Ishikawa (cell line): ENCODE results near the gene GDF15.

Source experiments
- CEBPB ChIP-seq: IDR thresholded peaks from 2 replicates; pipeline ENCODE4 v1.6.1; 2012
- CREB1 ChIP-seq: IDR thresholded peaks from 2 replicates; pipeline ENCODE4 v1.6.1; 2012; ENCODE audit warnings: low read depth
- EGR1 ChIP-seq: IDR thresholded peaks from 2 replicates; pipeline ENCODE4 v1.6.1; 2012
- EP300 ChIP-seq: IDR thresholded peaks from 2 replicates; pipeline ENCODE4 v1.6.1; 2012; ENCODE audit warnings: borderline replicate concordance
- FOXM1 ChIP-seq: IDR thresholded peaks from 2 replicates; pipeline ENCODE4 v1.6.1; 2012; ENCODE audit warnings: low read depth, borderline replicate concordance
- NFIC ChIP-seq: IDR thresholded peaks from 2 replicates; pipeline ENCODE4 v1.6.1; 2012
- RAD21 ChIP-seq: IDR thresholded peaks from 2 replicates; pipeline ENCODE4 v1.6.1; 2012; ENCODE audit warnings: low read depth
- TAF1 ChIP-seq: IDR thresholded peaks from 2 replicates; pipeline ENCODE4 v1.6.1; 2012; ENCODE audit warnings: low read depth, mild to moderate bottlenecking
- TCF12 ChIP-seq: IDR thresholded peaks from 2 replicates; pipeline ENCODE4 v1.6.1; 2012; ENCODE audit warnings: low read depth
- TEAD4 ChIP-seq: IDR thresholded peaks from 2 replicates; pipeline ENCODE4 v1.6.1; 2012
- YY1 ChIP-seq: IDR thresholded peaks from 2 replicates; pipeline ENCODE4 v1.6.1; 2012; ENCODE audit warnings: low read depth
- ZBTB7A ChIP-seq: IDR thresholded peaks from 2 replicates; pipeline ENCODE4 v1.6.1; 2012; ENCODE audit warnings: low read depth
- TF ChIP-seq, protein P1 (sequence below): IDR thresholded peaks from 2 replicates; pipeline ENCODE4 v1.6.1; 2012
- TF ChIP-seq, protein P2 (sequence below): IDR thresholded peaks from 2 replicates; pipeline ENCODE4 v1.6.1; 2012
- TF ChIP-seq, protein P3 (sequence below): IDR thresholded peaks from 2 replicates; pipeline ENCODE4 v1.6.1; 2012; ENCODE audit warnings: low read depth, mild to moderate bottlenecking

Gene GDF15

DNA sequence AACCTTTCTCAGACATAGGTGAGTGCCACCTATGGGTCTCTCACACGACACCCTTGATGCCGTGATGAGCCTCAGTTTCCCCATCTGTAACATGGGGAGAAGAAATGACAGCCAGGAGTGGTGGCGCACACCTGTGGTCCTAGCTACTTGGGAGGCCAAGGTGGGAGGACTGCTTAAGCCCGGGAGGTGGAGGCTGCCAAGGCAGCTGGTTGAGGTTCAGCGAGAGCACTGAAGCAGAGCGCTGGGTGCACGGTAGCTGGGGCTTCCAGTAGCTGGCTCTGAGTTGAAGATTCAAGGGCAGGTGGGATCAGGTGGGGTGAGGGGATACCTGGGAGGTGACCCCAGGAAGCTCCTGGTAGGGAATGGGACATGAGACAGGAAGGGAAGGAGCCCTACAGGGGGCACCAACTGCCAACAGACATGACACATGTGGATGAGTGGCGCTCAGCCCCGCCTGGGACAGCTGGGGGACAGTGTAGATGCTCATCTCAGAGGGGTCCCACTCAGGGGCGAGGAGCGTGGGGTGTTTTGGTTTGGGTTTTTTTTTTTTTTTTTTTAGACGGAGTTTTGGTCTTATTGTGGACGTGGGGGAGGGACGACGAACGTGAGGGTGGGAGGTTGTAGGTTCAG lies 26.8 kb downstream of the GDF15 start:
- TF ChIP-seq NFIC = no peak

DNA sequence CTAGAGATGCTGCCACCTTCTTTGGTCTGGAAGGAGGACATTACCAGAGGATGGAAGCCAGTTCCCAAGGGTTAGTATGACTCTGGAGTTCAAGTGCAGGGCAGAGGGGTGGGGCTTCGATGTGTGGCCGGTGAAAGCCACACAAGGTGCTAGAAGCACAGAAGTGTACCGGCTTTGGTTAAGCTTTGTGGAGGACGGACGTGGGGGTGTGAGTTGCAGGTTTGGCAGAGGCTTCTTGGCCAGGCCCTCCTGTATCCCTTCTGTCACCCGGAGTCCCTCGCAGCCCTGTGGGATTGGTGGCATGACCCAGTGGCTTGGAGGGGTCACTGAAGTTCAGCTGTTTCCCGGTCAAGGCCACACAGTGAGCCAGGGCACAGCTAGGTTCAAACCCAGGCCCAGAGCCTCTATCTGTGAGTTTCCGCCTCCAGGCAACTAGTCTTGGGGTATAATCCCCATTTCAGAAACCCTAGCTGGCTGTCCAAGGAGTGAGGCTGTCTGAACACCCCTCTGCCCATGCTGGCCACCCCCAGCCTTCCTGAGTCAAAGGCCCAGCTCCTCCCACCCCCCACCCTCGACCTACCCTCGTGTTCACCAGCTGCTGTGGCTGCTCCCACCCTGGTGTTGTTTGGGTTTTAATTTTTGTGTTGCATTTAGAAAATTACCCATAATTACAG lies 28.7 kb downstream of the GDF15 start:
- TF ChIP-seq, protein P1, sequence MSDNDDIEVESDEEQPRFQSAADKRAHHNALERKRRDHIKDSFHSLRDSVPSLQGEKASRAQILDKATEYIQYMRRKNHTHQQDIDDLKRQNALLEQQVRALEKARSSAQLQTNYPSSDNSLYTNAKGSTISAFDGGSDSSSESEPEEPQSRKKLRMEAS = no peak
- TF ChIP-seq EP300 (no peak), EGR1 (no peak), FOXM1 (no peak)
- TF ChIP-seq, protein P2, sequence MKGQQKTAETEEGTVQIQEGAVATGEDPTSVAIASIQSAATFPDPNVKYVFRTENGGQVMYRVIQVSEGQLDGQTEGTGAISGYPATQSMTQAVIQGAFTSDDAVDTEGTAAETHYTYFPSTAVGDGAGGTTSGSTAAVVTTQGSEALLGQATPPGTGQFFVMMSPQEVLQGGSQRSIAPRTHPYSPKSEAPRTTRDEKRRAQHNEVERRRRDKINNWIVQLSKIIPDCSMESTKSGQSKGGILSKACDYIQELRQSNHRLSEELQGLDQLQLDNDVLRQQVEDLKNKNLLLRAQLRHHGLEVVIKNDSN = no peak

DNA sequence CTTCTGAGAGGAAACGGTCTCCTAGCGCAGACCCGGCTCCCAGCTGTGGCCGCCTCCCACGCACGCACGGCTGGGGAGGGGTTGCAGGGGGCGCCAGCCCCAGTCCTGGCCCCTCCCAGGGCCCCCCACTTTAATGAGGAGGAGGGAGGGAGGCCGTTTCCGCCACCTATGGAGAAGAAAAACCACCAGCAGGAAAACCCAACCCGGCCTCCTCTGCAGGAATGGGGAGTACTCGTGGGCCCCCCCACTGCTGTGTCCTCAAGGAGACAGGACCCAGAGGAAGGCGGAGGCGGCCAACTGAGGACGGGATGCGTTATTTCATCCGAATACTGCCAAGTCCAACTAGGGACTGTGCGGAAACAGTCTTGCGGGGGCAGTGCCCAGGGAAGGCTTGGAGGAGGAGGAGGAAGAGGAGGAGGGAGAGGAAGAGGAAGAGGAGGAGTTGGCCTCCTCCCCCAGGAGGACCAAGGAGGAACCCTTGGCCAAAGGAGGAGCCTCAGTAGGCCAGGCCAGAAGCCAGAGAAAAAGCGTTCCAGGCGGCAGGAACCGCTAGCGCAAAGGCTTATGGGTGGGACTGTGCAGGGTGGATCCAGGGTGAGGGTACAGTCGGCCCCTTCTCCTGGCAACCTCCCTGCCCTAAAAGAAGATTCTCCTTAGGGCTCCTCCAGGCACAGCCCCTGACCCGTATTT lies 29.4 kb downstream of the GDF15 start:
- TF ChIP-seq YY1 (no peak), ZBTB7A (no peak), EGR1 (no peak), TEAD4 (no peak), NFIC (no peak), CEBPB (no peak), TAF1 (no peak), CREB1 (no peak), RAD21 (no peak), FOXM1 (no peak), EP300 (no peak), TCF12 (no peak)
- TF ChIP-seq, protein P2 = no peak
- TF ChIP-seq, protein P1 = no peak
- TF ChIP-seq, protein P3, sequence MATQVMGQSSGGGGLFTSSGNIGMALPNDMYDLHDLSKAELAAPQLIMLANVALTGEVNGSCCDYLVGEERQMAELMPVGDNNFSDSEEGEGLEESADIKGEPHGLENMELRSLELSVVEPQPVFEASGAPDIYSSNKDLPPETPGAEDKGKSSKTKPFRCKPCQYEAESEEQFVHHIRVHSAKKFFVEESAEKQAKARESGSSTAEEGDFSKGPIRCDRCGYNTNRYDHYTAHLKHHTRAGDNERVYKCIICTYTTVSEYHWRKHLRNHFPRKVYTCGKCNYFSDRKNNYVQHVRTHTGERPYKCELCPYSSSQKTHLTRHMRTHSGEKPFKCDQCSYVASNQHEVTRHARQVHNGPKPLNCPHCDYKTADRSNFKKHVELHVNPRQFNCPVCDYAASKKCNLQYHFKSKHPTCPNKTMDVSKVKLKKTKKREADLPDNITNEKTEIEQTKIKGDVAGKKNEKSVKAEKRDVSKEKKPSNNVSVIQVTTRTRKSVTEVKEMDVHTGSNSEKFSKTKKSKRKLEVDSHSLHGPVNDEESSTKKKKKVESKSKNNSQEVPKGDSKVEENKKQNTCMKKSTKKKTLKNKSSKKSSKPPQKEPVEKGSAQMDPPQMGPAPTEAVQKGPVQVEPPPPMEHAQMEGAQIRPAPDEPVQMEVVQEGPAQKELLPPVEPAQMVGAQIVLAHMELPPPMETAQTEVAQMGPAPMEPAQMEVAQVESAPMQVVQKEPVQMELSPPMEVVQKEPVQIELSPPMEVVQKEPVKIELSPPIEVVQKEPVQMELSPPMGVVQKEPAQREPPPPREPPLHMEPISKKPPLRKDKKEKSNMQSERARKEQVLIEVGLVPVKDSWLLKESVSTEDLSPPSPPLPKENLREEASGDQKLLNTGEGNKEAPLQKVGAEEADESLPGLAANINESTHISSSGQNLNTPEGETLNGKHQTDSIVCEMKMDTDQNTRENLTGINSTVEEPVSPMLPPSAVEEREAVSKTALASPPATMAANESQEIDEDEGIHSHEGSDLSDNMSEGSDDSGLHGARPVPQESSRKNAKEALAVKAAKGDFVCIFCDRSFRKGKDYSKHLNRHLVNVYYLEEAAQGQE = no peak

DNA sequence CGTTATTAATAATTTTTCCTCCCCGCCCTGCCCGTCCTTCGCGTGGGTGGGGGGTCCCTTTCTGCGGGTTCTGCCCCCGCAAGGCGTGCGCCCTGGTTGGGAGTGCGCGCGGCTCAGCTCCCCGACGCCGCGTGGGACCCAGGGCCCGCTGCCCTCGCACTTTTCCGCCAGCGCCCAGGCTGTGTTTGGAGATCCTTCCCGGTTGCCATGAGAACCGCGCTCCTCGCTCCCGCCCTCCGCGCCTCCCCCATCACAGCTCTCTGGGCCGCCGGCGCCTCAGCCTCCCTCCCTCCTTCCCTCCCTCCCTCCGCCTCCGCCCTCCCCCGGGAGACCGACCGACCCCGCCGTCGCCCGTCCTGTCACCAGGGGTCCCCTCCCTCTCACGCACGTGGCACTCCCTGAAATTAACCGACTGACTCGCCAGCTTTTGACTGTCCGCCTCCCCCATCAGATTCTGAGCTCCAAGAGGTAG lies 30.9 kb downstream of the GDF15 start:
- TF ChIP-seq TAF1 = no peak
- peak; percentile 51 for TF ChIP-seq EGR1
- TF ChIP-seq, protein P1 = peak; percentile 93
- TF ChIP-seq CEBPB = no peak

DNA sequence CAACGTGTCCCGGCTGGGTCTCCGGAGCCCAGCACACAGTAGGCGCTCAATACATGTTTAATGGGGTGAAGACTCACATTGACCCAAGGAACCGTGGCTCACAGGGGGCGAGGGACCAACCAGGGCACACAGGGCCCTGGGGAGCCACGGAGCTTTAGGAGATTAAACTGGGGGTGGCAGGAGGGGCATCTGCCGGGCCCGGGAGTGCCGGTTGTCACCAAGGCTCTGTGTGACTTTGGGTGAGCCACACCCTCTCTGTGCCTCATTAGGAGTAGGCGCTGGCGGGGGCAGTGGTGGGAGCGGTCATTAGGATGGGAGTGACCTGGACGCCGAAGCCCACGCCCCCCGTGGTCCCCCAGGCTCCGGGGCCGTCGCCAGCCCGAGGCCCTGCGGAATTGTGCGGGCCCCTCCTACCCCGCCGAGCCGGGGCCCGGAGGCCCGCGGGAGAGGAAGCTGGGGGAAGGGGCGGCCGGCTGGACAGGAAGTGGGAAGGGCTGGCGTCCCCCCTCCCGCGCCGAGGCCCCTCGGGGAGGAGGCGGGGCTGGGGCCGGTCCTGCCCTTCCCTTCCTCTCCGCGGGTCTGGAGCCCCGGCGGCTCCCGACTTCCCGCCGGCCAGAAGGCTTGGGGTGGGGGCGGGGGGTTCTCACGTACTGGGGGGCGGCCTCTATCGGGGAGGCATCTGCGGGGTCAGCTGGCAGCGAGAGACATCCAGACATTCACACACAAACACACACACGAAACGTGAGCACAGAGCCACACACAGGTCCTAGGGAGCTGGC lies 31.5 kb downstream of the GDF15 start:
- peak; percentile 72 for TF ChIP-seq ZBTB7A
- TF ChIP-seq, protein P1 = no peak

DNA sequence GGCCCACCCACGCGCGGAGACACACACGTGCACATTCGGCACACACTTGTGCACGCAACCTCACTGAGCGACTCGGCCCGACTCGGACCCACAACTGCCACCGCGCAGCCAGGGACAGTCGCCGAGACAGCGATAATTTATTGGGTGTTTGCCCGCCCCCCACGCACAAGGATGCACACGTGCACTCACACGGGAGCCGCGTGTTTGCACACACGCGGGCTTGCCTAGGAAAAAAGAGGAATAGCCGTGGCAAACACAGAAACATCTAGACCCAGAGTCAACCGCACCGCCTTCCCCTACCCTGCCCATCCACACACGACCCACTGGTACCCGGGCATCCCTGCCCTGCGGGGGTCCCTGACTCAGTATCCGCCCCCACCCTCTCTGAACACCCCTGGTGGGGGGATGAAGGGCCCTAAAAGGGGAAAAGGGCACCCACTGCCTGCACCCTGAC lies 32.1 kb downstream of the GDF15 start:
- TF ChIP-seq TAF1 (no peak), CREB1 (no peak), FOXM1 (no peak), TEAD4 (no peak), YY1 (no peak), ZBTB7A (no peak; the same call in 1 of the 2 replicates), EGR1 (no peak; the same call in 1 of the 2 replicates), CEBPB (no peak), RAD21 (no peak), NFIC (no peak), TCF12 (no peak)
- TF ChIP-seq, protein P1 = no peak
- TF ChIP-seq, protein P3 = no peak
- TF ChIP-seq, protein P2 = no peak
